HCT116 (cell line): Measurements from ENCODE around the gene ITGA11. TPM values are rescaled to one million over a fixed set of nuclear protein-coding genes. Genes with fewer than 3 reads are reported as not detected.
A peak's percentile ranks its signal among the peaks of the same experiment; 100 is the strongest.

Source experiments
- ATAC-seq: fragments of 200-7000 bp; cut with Tn5 transposase; 2 replicates; pipeline ENCODE4 v1.9.1; 2020; ENCODE audit warnings: mild to moderate bottlenecking, moderate library complexity
- BruUV-seq: library from RNA; stranded (reverse); fragments of 400-500 nt; replicated peaks from 2 replicates; lab custom pipeline; 2021; lab: Mats Ljungman, UMichigan
- CTCF ChIA-PET: fragments of 300-600 bp; sonication (Branson Sonifier 250); formaldehyde crosslinking; loops from one replicate; lab custom pipeline; 2021; ENCODE audit warnings: antibody characterized with exemption; lab: Charles Lee
- POLR2A ChIA-PET: fragments of 300-600, 350-600 bp; sonication (Branson Sonifier 250); formaldehyde crosslinking; loops from one replicate; lab custom pipeline; 2021; ENCODE audit warnings: antibody characterized with exemption; lab: Charles Lee
- RAD21 ChIA-PET, 2 experiments: fragments of 300-600 bp; sonication (Branson Sonifier 250); formaldehyde crosslinking; loops; one replicate each; lab custom pipeline; 2023; ENCODE audit warnings: low total read pairs in 2 of 2; ENCODE audit not compliant: uncharacterized antibody in 2 of 2, unreplicated experiment in 2 of 2, low non-redundant PET in 1 of 2; lab: Charles Lee
- DNase-seq: peaks from one replicate; pipeline ENCODE4 v3.0.0-alpha.2; 2010; ENCODE audit warnings: low read depth, low spot score
- H2AFZ ChIP-seq: fragments of 200-600 bp; shearing (Covaris generic), sonication (generic); 2 replicates; pipeline ENCODE4 v1.6.1; 2017; ENCODE audit warnings: low read depth, mixed run types, mixed read lengths, antibody characterized with exemption, low read length; ENCODE audit not compliant: poor library complexity, severe bottlenecking
- H3K27ac ChIP-seq: 2 replicates; pipeline ENCODE4 v1.5.1; 2012; ENCODE audit warnings: low read depth, low read length
- H3K27me3 ChIP-seq: fragments of 200-600 bp; sonication (generic); 2 replicates; pipeline ENCODE4 v1.6.1; 2016; ENCODE audit warnings: mixed run types, low read length, mixed read lengths; ENCODE audit not compliant: insufficient read depth
- H3K36me3 ChIP-seq, 2 experiments: fragments of 200-500 bp in 1 of 2; fragments of 200-600 bp in 1 of 2; sonication (Bioruptor generic) in 1 of 2; sonication (generic) in 1 of 2; 2 replicates each; pipeline versions ENCODE4 v1.5.1 to v1.6.1; 2014 to 2016; ENCODE audit warnings: low read length in 2 of 2, inconsistent platforms in 1 of 2, mixed read lengths in 1 of 2, mixed run types in 1 of 2; ENCODE audit not compliant: insufficient read depth in 2 of 2, control insufficient read depth in 1 of 2
- H3K4me1 ChIP-seq, 2 experiments: fragments of 200-600 bp in 1 of 2; sonication (generic) in 1 of 2; 2 replicates each; pipeline versions ENCODE4 v1.5.1 to v1.6.1; 2012 to 2017; ENCODE audit warnings: low read length in 2 of 2, inconsistent platforms in 1 of 2, mild to moderate bottlenecking in 1 of 2, mixed read lengths in 1 of 2, mixed run types in 1 of 2, moderate library complexity in 1 of 2; ENCODE audit not compliant: insufficient read depth in 2 of 2, control insufficient read depth in 1 of 2
- H3K4me2 ChIP-seq: fragments of 200-600 bp; sonication (generic); 2 replicates; pipeline ENCODE4 v1.6.1; 2017; ENCODE audit warnings: mixed run types, low read length, mixed read lengths
- H3K4me3 ChIP-seq, 2 experiments: fragments of 200-600 bp in 1 of 2; sonication (generic) in 1 of 2; replicated peaks in 1 of 2; 2 replicates each; pipeline ENCODE4 v1.5.1; 2011 to 2016; ENCODE audit warnings: low read length in 2 of 2, control low read depth in 1 of 2, low read depth in 1 of 2, mild to moderate bottlenecking in 1 of 2, mixed read lengths in 1 of 2, mixed run types in 1 of 2
- H3K79me2 ChIP-seq: fragments of 200-600 bp; sonication (generic); 2 replicates; pipeline ENCODE4 v1.6.1; 2017; ENCODE audit warnings: mild to moderate bottlenecking, mixed run types, low read length, moderate library complexity, mixed read lengths; ENCODE audit not compliant: insufficient read depth
- H3K9ac ChIP-seq: fragments of 200-600 bp; sonication (generic); 2 replicates; pipeline ENCODE4 v1.6.1; 2016; ENCODE audit warnings: low read length, mixed read lengths
- H3K9me2 ChIP-seq: fragments of 200-600 bp; sonication (generic), shearing (Covaris generic); 2 replicates; pipeline ENCODE4 v1.6.1; 2017; ENCODE audit warnings: mixed run types, mild to moderate bottlenecking, moderate library complexity; ENCODE audit not compliant: insufficient read depth
- H3K9me3 ChIP-seq, 2 experiments: fragments of 200-500 bp in 1 of 2; fragments of 200-600 bp in 1 of 2; sonication (Bioruptor generic) in 1 of 2; sonication (generic) in 1 of 2; 2 replicates each; pipeline ENCODE4 v1.6.1; 2014 to 2017; ENCODE audit warnings: low read length in 2 of 2, mixed read lengths in 2 of 2, inconsistent platforms in 1 of 2, low read depth in 1 of 2, mild to moderate bottlenecking in 1 of 2, mixed run types in 1 of 2, moderate library complexity in 1 of 2; ENCODE audit not compliant: control insufficient read depth in 1 of 2, insufficient read depth in 1 of 2
- H4K20me1 ChIP-seq: fragments of 200-600 bp; sonication (generic), shearing (Covaris generic); 2 replicates; pipeline ENCODE4 v1.6.1; 2017; ENCODE audit warnings: mixed run types, mild to moderate bottlenecking, moderate library complexity; ENCODE audit not compliant: insufficient read depth
- CEBPB ChIP-seq: IDR thresholded peaks from 2 replicates; pipeline ENCODE4 v1.6.1; 2012; ENCODE audit warnings: low read depth
- EGR1 ChIP-seq: IDR thresholded peaks from 2 replicates; pipeline ENCODE4 v1.6.1; 2012; ENCODE audit warnings: low read depth
- ELF1 ChIP-seq: IDR thresholded peaks from 2 replicates; pipeline ENCODE4 v1.6.1; 2012; ENCODE audit warnings: low read depth, borderline replicate concordance
- JUND ChIP-seq: IDR thresholded peaks from 2 replicates; pipeline ENCODE4 v1.6.1; 2012
- MAX ChIP-seq: IDR thresholded peaks from 2 replicates; pipeline ENCODE4 v1.6.1; 2012
- POLR2AphosphoS5 ChIP-seq: IDR thresholded peaks from 2 replicates; pipeline ENCODE4 v1.6.1; 2011; ENCODE audit warnings: mild to moderate bottlenecking, low read depth, low read length, moderate library complexity
- RAD21 ChIP-seq: IDR thresholded peaks from 2 replicates; pipeline ENCODE4 v1.6.1; 2012; ENCODE audit warnings: low read depth, mild to moderate bottlenecking
- ZFX ChIP-seq: fragments of 450-650 bp; IDR thresholded peaks from 2 replicates; pipeline ENCODE4 v1.6.1; 2017
- intact Hi-C: fragments of 100-400 bp; cut with micrococcal nuclease; formaldehyde crosslinking; loops from 2 replicates; pipeline ENCODE4 v1.10.0; 2022
- total RNA-seq: library from RNA; stranded (reverse); gene quantifications from one replicate; pipeline ENCODE4 v1.2.1, GENCODE V29; 2021; ENCODE audit not compliant: unreplicated experiment
- TF ChIP-seq, protein P1 (sequence below): IDR thresholded peaks from 2 replicates; pipeline ENCODE4 v1.6.1; 2012; ENCODE audit warnings: low read depth

ITGA11 gene
- total RNA-seq, 1 experiment from 2014 or later, result not detected

- H4K20me1 ChIP-seq, result no peaks in the 10 kb centered on the region
- DNase-seq (no peak), ATAC-seq (no peak)
- H3K36me3 ChIP-seq, result no peaks in the 10 kb centered on the region
- peak overlapping the region in 1 of 2 experiments; percentile 19; a peak in 1 of 4 replicates for H3K4me3 ChIP-seq
- H2AFZ ChIP-seq, result peak overlapping the region; percentile 77
- ChIA-PET RAD21 (interaction anchor here in 1 of 2 experiments (1.0 kb wide), 1 partner anchor 65 kb away, joined by 4 read pairs; no protein-coding TSS in a partner anchor), POLR2A (no interaction called here), CTCF (interaction anchor here (2.0 kb wide), 1 partner anchor 65 kb away, joined by 8 read pairs; no protein-coding TSS in a partner anchor)
- H3K9ac ChIP-seq, result no peak overlapping the region
- intact Hi-C loops, result loop anchor here (1.0 kb wide), 2 partner anchors 66 to 119 kb away; no protein-coding TSS in a partner anchor
- H3K79me2 ChIP-seq, result no peaks in the 10 kb centered on the region
- no TSS peak for BruUV-seq
- no peaks in the 10 kb centered on the region for H3K9me3 ChIP-seq
- TF ChIP-seq JUND, result no peak
- no peak for TF ChIP-seq ZFX
- TF ChIP-seq POLR2AphosphoS5, result no peak
- no peak for TF ChIP-seq CEBPB
- TF ChIP-seq RAD21, result no peak
- TF ChIP-seq ELF1, result no peak
- H3K27ac ChIP-seq, result no peak overlapping the region
- peak overlapping the region; percentile 60 for H3K4me2 ChIP-seq
- H3K9me2 ChIP-seq, result no peaks in the 10 kb centered on the region
- H3K4me1 ChIP-seq, result peaks cover 3 to 10% of the 10 kb centered on the region in 2 experiments; a peak in 3 of 4 replicates
- no peaks in the 10 kb centered on the region for H3K27me3 ChIP-seq
These were observed 60.1 kb downstream of the ITGA11 start for GRCh38 chr15:68371851-68372250.

DNA sequence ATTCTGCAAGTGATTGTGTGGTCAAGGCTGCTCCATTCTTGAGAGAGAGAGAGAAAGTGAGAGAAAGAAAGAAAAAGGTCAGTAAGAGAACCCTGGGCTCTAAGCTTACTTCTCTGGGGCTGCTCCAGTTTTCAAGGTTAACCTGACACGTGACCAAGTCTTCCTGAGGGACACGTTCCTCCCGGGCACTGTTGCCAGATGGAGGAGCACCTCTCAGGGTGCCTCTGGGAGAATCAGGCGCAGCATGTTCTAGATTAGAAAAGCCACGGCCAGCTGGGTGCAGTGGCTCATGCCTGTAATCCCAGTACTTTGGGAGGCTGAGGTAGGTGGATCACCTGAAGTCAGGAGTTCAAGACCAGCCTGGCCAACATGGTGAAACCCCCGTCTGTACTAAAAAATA, 60.8 kb downstream of the ITGA11 start:
- Histone ChIP-seq H3K9me2 (no peaks in the 10 kb centered on the region), H3K9ac (no peak overlapping the region), H2AFZ (no peak overlapping the region), H3K27ac (no peak overlapping the region), H3K36me3 (no peaks in the 10 kb centered on the region), H3K4me2 (no peak overlapping the region), H3K27me3 (no peaks in the 10 kb centered on the region), H3K4me3 (no peak overlapping the region), H3K4me1 (peaks cover 3 to 10% of the 10 kb centered on the region in 2 experiments; a peak in 3 of 4 replicates), H3K79me2 (no peaks in the 10 kb centered on the region), H4K20me1 (no peaks in the 10 kb centered on the region), H3K9me3 (no peaks in the 10 kb centered on the region)
- intact Hi-C loops, result no loop called here
- RAD21 ChIA-PET, result interaction anchor here in 1 of 2 experiments (1.0 kb wide), 1 partner anchor 65 kb away, joined by 4 read pairs; no protein-coding TSS in a partner anchor
- POLR2A ChIA-PET, result no interaction called here
- ATAC-seq, result no peak
- TF ChIP-seq EGR1 (no peak), MAX (no peak)
- TF ChIP-seq, protein P1, sequence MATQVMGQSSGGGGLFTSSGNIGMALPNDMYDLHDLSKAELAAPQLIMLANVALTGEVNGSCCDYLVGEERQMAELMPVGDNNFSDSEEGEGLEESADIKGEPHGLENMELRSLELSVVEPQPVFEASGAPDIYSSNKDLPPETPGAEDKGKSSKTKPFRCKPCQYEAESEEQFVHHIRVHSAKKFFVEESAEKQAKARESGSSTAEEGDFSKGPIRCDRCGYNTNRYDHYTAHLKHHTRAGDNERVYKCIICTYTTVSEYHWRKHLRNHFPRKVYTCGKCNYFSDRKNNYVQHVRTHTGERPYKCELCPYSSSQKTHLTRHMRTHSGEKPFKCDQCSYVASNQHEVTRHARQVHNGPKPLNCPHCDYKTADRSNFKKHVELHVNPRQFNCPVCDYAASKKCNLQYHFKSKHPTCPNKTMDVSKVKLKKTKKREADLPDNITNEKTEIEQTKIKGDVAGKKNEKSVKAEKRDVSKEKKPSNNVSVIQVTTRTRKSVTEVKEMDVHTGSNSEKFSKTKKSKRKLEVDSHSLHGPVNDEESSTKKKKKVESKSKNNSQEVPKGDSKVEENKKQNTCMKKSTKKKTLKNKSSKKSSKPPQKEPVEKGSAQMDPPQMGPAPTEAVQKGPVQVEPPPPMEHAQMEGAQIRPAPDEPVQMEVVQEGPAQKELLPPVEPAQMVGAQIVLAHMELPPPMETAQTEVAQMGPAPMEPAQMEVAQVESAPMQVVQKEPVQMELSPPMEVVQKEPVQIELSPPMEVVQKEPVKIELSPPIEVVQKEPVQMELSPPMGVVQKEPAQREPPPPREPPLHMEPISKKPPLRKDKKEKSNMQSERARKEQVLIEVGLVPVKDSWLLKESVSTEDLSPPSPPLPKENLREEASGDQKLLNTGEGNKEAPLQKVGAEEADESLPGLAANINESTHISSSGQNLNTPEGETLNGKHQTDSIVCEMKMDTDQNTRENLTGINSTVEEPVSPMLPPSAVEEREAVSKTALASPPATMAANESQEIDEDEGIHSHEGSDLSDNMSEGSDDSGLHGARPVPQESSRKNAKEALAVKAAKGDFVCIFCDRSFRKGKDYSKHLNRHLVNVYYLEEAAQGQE, result no peak
- CTCF ChIA-PET, result interaction anchor here (2.0 kb wide), 1 partner anchor 64 kb away, joined by 8 read pairs; no protein-coding TSS in a partner anchor
- BruUV-seq, result no TSS peak
- DNase-seq, result no peak
